Keratinocyte (primary cell): Measurements from ENCODE around the gene TPRG1L. TPM values are rescaled to one million over a fixed set of nuclear protein-coding genes. Genes with fewer than 3 reads are reported as not detected.

Experiments used
- DNase-seq: peaks from one replicate; pipeline ENCODE4 v3.0.0-alpha.2; 2011; ENCODE audit warnings: low read depth, missing footprints, low spot score
- FAIRE-seq: peaks from 2 replicates; lab custom pipeline; 2011; peaks lifted over from hg19 to GRCh38; lab: Jason Lieb, UNC
- H2AFZ ChIP-seq: 2 replicates; pipeline ENCODE4 v1.6.0; 2012; ENCODE audit warnings: low read length, control low read depth, inconsistent platforms; ENCODE audit not compliant: control insufficient read depth
- H3K27ac ChIP-seq: 2 replicates; pipeline ENCODE4 v1.5.1; 2011; ENCODE audit warnings: low read length; ENCODE audit not compliant: control insufficient read depth, insufficient read depth
- H3K27me3 ChIP-seq: 3 replicates; pipeline ENCODE4 v1.6.0; 2011; ENCODE audit warnings: low read length; ENCODE audit not compliant: control insufficient read depth, insufficient read depth; ENCODE audit errors: extremely low read depth
- H3K36me3 ChIP-seq, 2 experiments: 2 replicates in 1 of 2; 3 replicates in 1 of 2; pipeline ENCODE4 v1.5.1; 2011; ENCODE audit warnings: low read length in 2 of 2, mild to moderate bottlenecking in 1 of 2; ENCODE audit not compliant: control insufficient read depth in 2 of 2, insufficient read depth in 2 of 2; ENCODE audit errors: extremely low read depth in 1 of 2
- H3K4me1 ChIP-seq: 3 replicates; pipeline ENCODE4 v1.5.1; 2011; ENCODE audit warnings: low read length; ENCODE audit not compliant: control insufficient read depth, insufficient read depth; ENCODE audit errors: extremely low read depth
- H3K4me2 ChIP-seq: 3 replicates; pipeline ENCODE4 v1.6.0; 2011; ENCODE audit warnings: low read depth, low read length; ENCODE audit not compliant: control insufficient read depth, insufficient read depth; ENCODE audit errors: extremely low read depth
- H3K4me3 ChIP-seq, 3 experiments: fragments of 200-600 bp in 1 of 3; sonication (generic) in 1 of 3; 2 replicates in 2 of 3; 3 replicates in 1 of 3; pipeline ENCODE4 v1.5.1; 2011 to 2016; ENCODE audit warnings: low read length in 3 of 3, mild to moderate bottlenecking in 3 of 3, control low read depth in 2 of 3, inconsistent platforms in 1 of 3, low read depth in 1 of 3, mixed read lengths in 1 of 3, mixed run types in 1 of 3, moderate library complexity in 1 of 3; ENCODE audit not compliant: control insufficient read depth in 2 of 3, insufficient read depth in 2 of 3; ENCODE audit errors: extremely low read depth in 1 of 3
- H3K79me2 ChIP-seq: 2 replicates; pipeline ENCODE4 v1.6.0; 2012; ENCODE audit warnings: low read length; ENCODE audit not compliant: control insufficient read depth, insufficient read depth
- H3K9ac ChIP-seq: 3 replicates; pipeline ENCODE4 v1.6.0; 2011; ENCODE audit warnings: low read length; ENCODE audit not compliant: control insufficient read depth, insufficient read depth; ENCODE audit errors: extremely low read depth
- H3K9me1 ChIP-seq: 3 replicates; pipeline ENCODE4 v1.6.0; 2011; ENCODE audit warnings: low read length; ENCODE audit not compliant: control insufficient read depth, insufficient read depth; ENCODE audit errors: extremely low read depth
- H3K9me3 ChIP-seq: 2 replicates; pipeline ENCODE4 v1.5.1; 2012; ENCODE audit warnings: low read depth, low read length; ENCODE audit not compliant: control insufficient read depth
- H4K20me1 ChIP-seq: 3 replicates; pipeline ENCODE4 v1.6.0; 2011; ENCODE audit warnings: low read length; ENCODE audit not compliant: control insufficient read depth, insufficient read depth; ENCODE audit errors: extremely low read depth
- EZH2 ChIP-seq: IDR thresholded peaks from one replicate; pipeline ENCODE4 v1.6.1; 2012; ENCODE audit warnings: inconsistent platforms, mild to moderate bottlenecking, low read length, moderate library complexity
- dilution Hi-C: fragments of 300-500 bp; cut with MboI; formaldehyde crosslinking; loops from one replicate; pipeline ENCODE4 v1.7.0; 2020; ENCODE audit warnings: low sequenced_read_pairs; ENCODE audit not compliant: extremely low pct_ligation_motif_present
- polyA plus RNA-seq, 5 experiments: library from polyadenylated mRNA; depleted of rRNA in 3 of 5; stranded (reverse) in 3 of 5; stranded (forward) in 1 of 5; unstranded in 1 of 5; fragments of >200 nt; gene quantifications; 1 replicate in 1 of 5; 2 replicates in 3 of 5; 3 replicates in 1 of 5; pipeline versions ENCODE4 v1.2.1 to v1.2.3, GENCODE V29; 2011 to 2012; ENCODE audit warnings: missing spikeins in 2 of 5, low read depth in 1 of 5, low replicate concordance in 1 of 5
- TF ChIP-seq, protein P1 (sequence below), 3 experiments: IDR thresholded peaks in 1 of 3; conservative IDR thresholded peaks in 1 of 3; optimal IDR thresholded peaks in 1 of 3; 2 replicates in 2 of 3; 3 replicates in 1 of 3; pipeline versions ENCODE3 to v1.5.1; 2011; ENCODE audit warnings: low read length in 3 of 3, mild to moderate bottlenecking in 3 of 3, moderate library complexity in 2 of 3, control low read depth in 1 of 3, inconsistent platforms in 1 of 3; ENCODE audit not compliant: insufficient read depth in 2 of 3; ENCODE audit errors: extremely low read depth in 1 of 3

The TPRG1L gene
- polyA plus RNA-seq, 1 donor (not counting 4 experiments of a cell fraction or from before 2014, with no cell fraction given), result 57.4 TPM

DNA sequence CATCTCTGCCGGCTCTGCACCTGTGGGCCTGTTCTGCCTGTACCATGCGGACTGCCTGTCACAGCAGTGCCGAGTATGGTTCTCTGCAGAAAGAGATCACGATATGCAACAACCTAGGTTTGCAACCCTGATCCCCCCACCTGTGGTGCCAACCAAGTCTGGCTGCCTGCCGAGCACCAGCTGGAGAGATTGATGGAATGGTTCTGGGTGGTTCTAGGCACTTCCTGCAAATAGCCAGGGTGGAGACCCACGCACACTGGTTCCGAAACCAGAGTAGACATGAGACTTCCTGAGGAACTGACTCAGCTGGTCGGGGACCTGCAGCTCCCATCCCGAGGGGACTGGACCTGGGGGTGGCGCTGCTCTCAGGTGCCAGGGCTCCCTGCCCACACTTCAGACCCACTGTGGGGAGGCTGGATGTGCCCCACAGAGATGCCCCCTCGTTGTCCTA lies 5.4 kb downstream of the TPRG1L start:
- Histone ChIP-seq H3K27me3 (no peaks in the 10 kb centered on the region), H3K79me2 (no peaks in the 10 kb centered on the region), H3K9me1 (no peaks in the 10 kb centered on the region), H2AFZ (no peak overlapping the region), H3K9ac (no peak overlapping the region), H3K36me3 (peaks cover 13 to 17% of the 10 kb centered on the region in 2 experiments), H3K9me3 (no peaks in the 10 kb centered on the region), H4K20me1 (no peaks in the 10 kb centered on the region), H3K4me1 (peaks cover 7% of the 10 kb centered on the region), H3K27ac (no peak overlapping the region), H3K4me3 (no peak overlapping the region), H3K4me2 (no peak overlapping the region)
- TF ChIP-seq EZH2, result no peak
- TF ChIP-seq, protein P1, sequence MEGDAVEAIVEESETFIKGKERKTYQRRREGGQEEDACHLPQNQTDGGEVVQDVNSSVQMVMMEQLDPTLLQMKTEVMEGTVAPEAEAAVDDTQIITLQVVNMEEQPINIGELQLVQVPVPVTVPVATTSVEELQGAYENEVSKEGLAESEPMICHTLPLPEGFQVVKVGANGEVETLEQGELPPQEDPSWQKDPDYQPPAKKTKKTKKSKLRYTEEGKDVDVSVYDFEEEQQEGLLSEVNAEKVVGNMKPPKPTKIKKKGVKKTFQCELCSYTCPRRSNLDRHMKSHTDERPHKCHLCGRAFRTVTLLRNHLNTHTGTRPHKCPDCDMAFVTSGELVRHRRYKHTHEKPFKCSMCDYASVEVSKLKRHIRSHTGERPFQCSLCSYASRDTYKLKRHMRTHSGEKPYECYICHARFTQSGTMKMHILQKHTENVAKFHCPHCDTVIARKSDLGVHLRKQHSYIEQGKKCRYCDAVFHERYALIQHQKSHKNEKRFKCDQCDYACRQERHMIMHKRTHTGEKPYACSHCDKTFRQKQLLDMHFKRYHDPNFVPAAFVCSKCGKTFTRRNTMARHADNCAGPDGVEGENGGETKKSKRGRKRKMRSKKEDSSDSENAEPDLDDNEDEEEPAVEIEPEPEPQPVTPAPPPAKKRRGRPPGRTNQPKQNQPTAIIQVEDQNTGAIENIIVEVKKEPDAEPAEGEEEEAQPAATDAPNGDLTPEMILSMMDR (optimal IDR thresholded peaks at IDR 0.05 in 1 of 3, IDR thresholded peaks at IDR 0.05 in 1 of 3, conservative IDR thresholded peaks at IDR 0.05 in 1 of 3; ENCODE audit: extremely low read depth in 1 of 3, insufficient read depth in 2 of 3, low read length in 3 of 3), result no peak
- DNase-seq, result no peak
- no peak for FAIRE-seq
- dilution Hi-C loops, result loop anchor here (25.0 kb wide), 1 partner anchor 93 kb away; no protein-coding TSS in a partner anchor

DNA sequence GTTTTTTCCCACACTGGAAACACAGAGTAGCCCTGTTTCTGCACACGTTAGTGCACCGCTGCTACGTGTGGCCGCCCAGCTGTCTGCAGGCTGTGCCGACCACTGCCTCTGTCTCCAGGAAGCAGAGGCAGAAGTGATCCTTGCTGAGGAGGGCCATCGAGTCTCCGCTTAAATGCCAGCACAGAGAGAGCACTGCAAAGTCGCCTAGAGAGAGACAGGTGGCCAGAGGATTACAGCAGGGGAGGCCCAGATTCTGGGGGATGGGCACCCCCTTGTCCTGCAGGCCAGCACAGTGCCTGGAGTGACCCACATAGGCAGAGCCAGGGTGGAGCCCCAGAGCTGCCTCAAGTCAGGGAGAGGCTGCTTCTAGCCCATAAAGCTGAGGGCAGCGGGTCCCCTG lies 6.1 kb downstream of the TPRG1L start:
- H3K36me3 ChIP-seq, result peaks cover 17 to 19% of the 10 kb centered on the region in 2 experiments
- no peak overlapping the region for H2AFZ ChIP-seq
- peaks cover 1% of the 10 kb centered on the region for H3K4me1 ChIP-seq
- no peak overlapping the region for H3K4me3 ChIP-seq
- DNase-seq (no peak), FAIRE-seq (no peak)
- no peak overlapping the region for H3K27ac ChIP-seq
- no peaks in the 10 kb centered on the region for H3K9me3 ChIP-seq
- H3K9ac ChIP-seq, result no peak overlapping the region
- no peaks in the 10 kb centered on the region for H4K20me1 ChIP-seq
- no peak overlapping the region for H3K4me2 ChIP-seq
- dilution Hi-C loops, result loop anchor here (25.0 kb wide), 1 partner anchor 94 kb away; no protein-coding TSS in a partner anchor
- no peaks in the 10 kb centered on the region for H3K9me1 ChIP-seq
- no peaks in the 10 kb centered on the region for H3K27me3 ChIP-seq
- TF ChIP-seq EZH2, result no peak
- TF ChIP-seq, protein P1 (optimal IDR thresholded peaks at IDR 0.05 in 1 of 3, IDR thresholded peaks at IDR 0.05 in 1 of 3, conservative IDR thresholded peaks at IDR 0.05 in 1 of 3; ENCODE audit: extremely low read depth in 1 of 3, insufficient read depth in 2 of 3, low read length in 3 of 3), result no peak
- H3K79me2 ChIP-seq, result no peaks in the 10 kb centered on the region
